ENCODE measurements around the gene NUP133.
"Not testable (repeated sequence)": the region's sequence is repeated elsewhere in the genome, so short reads cannot be mapped to it uniquely, and the experiment has no call there.

The NUP133 gene

DNA sequence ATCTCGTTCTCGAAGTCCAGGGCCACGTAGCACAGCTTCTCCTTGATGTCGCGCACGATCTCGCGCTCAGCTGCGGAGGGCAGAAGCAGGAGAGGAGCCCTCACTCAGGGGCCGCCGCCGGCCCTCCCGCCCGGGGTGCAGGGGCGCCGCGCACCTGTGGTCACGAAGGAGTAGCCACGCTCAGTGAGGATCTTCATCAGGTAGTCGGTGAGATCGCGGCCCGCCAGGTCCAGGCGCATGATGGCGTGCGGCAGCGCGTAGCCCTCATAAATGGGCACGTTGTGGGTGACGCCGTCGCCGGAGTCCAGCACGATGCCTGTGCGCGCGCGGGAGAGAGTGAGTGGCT, 76.1 kb downstream of the NUP133 start:
- Mint-ChIP-seq H3K4me1 (ENCODE audit: low read depth) (peaks cover 10% of the 10 kb centered on the region), H3K4me3 (no peak overlapping the region), H3K9me3 (no peaks in the 10 kb centered on the region), H3K36me3 (ENCODE audit: low read depth) (peaks cover 4% of the 10 kb centered on the region), H3K27ac (no peak overlapping the region), H3K27me3 (ENCODE audit: low read depth) (peaks cover 75% of the 10 kb centered on the region)
- DNase-seq (ENCODE audit: low spot score), result no peak

DNA sequence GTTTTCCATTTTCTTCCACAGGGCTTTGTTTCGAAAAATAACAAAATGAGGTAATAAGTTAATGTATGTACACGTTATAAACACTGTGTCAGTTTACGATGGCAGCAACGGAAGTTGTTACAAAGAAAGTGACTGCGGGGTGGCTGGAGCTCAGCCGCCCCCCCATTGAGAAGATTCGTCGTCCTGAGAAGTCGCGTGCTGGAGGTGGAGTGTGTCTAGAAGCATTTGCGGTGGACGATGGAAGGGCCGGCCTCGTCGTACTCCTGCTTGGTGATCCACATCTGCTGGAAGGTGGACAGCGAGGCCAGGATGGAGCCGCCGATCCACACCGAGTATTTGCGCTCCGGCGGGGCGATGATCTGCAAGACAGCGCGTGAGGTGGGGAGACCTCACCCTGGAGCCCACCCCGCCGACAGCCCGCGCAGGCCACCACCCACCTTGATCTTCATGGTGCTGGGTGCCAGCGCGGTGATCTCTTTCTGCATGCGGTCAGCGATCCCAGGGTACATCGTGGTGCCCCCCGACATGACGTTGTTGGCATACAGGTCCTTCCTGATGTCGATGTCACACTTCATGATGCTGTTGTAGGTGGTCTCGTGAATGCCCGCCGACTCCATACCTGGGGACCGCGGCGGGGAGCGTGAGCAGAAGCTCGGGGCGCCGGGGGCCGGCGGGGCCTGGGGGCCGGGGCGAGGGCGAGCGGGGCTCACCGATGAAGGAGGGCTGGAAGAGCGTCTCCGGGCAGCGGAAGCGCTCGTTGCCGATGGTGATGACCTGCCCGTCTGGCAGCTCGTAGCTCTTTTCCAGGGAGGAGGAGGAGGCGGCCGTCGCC, 76.6 kb downstream of the NUP133 start:
- Mint-ChIP-seq H3K36me3 (ENCODE audit: low read depth) (peaks cover 4% of the 10 kb centered on the region), H3K4me3 (peak overlapping the region; percentile 69), H3K9me3 (no peaks in the 10 kb centered on the region), H3K27ac (peak overlapping the region; percentile 66), H3K27me3 (ENCODE audit: low read depth) (peaks cover 75% of the 10 kb centered on the region), H3K4me1 (ENCODE audit: low read depth) (peaks cover 10% of the 10 kb centered on the region)
- no peak for DNase-seq (ENCODE audit: low spot score)

DNA sequence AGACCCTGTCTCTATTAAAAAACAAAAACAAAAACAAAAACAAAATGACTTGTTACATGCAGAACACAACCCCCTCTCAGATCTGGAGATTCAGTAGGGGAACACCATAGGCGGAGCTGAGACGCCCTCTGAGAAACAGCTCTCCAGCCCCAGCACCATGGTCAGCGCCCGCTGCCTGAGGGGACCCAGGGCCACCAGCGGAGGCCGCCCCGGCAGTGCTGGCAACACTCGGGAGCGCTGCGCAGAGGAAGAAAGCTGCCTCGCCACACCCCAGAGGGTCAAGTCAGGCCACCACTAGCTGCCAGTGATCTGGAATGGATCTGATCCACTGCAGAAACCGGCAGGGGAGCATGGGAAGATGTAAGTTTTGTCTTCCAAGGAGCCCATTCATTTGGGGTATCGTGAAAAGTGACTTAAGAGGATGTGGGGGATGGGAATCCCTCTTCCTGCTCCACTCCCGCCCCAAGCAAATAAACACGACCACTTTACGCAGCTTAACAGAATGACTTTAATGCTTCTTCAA, 77.3 kb downstream of the NUP133 start:
- peak overlapping the region; percentile 69 for H3K4me3 Mint-ChIP-seq
- peaks cover 10% of the 10 kb centered on the region for H3K4me1 Mint-ChIP-seq (ENCODE audit: low read depth)
- H3K36me3 Mint-ChIP-seq (ENCODE audit: low read depth), result peaks cover 4% of the 10 kb centered on the region
- peak; percentile 32 for DNase-seq (ENCODE audit: low spot score)
- H3K9me3 Mint-ChIP-seq, result no peaks in the 10 kb centered on the region
- H3K27ac Mint-ChIP-seq, result peak overlapping the region; percentile 66
- H3K27me3 Mint-ChIP-seq (ENCODE audit: low read depth), result peaks cover 75% of the 10 kb centered on the region

DNA sequence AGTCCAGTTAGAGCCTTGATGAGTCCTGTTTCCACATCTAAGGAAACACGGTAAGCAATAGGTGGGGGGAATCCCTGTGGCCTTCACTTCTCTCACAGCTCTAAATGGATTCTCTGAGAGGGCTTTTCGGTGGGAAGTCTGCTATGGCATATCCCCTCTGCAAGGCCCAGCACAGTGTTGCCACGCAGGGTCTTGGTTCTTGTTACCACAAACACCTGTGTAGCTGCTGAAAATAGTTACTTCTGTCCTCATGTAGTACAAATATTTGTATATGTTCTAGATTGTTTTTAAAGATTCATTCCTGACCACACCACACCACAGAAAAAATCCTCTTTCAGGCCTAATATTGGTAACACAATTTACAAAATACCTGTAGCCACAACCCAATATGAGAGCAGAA, 79.9 kb downstream of the NUP133 start:
- peaks cover 4% of the 10 kb centered on the region for H3K36me3 Mint-ChIP-seq (ENCODE audit: low read depth)
- no peak for DNase-seq (ENCODE audit: low spot score)
- H3K4me3 Mint-ChIP-seq, result no peak overlapping the region
- H3K4me1 Mint-ChIP-seq (ENCODE audit: low read depth), result peaks cover 8% of the 10 kb centered on the region
- no peak overlapping the region for H3K27ac Mint-ChIP-seq
- peaks cover 4% of the 10 kb centered on the region for H3K9me3 Mint-ChIP-seq
- peaks cover 68% of the 10 kb centered on the region for H3K27me3 Mint-ChIP-seq (ENCODE audit: low read depth)

DNA sequence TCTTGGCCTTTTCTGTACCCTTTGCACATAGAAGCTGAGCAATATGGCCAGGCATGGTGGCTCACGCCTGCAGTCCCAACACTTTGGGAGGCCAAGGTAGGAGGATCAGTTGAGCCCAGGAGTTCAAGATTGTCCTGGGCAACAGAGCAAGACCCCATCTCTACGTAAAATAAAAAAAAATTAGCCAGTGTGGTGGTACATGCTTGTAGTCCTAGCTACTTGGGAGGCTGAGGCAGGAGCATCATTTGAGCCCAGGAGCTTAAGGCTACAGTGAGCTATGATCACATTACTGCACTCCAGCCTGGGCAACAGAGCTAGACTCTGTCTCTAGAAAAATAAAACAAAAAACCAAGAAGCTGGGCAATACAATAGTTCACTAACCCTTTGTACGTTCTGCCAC, 80.6 kb downstream of the NUP133 start:
- H3K4me1 Mint-ChIP-seq (ENCODE audit: low read depth), result peaks cover 8% of the 10 kb centered on the region
- H3K27ac Mint-ChIP-seq, result no peak overlapping the region
- peaks cover 4% of the 10 kb centered on the region for H3K36me3 Mint-ChIP-seq (ENCODE audit: low read depth)
- peaks cover 8% of the 10 kb centered on the region for H3K9me3 Mint-ChIP-seq
- peaks cover 66% of the 10 kb centered on the region for H3K27me3 Mint-ChIP-seq (ENCODE audit: low read depth)
- DNase-seq (ENCODE audit: low spot score), result no peak
- H3K4me3 Mint-ChIP-seq, result no peak overlapping the region

DNA sequence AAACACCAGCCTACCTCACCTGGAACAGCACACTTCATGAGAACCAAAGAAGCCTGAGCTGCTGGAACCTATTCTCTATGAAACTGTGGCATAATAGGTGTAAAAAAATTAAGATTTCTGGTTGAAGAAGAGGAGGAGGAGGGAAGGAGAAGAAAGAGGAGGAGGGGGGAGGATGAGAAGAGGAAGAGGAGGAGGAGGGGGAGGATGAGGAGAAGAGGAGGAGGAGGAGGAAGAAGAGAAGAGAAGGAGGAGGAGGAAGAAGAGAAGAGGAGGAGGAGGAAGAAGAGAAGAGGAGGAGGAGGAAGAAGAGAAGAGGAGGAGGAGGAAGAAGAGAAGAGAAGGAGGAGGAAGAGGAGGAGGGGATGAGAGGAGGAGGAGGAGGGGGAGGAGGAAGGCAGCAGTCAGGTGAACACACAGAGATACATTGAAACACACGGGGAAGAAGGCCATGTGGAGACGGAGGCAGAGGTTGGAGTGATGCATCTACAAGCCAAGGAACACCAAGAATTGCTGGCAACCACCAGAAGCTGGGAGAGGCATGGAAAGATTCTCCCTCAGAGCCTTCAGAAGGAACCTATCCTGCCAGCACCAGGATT, 82.5 kb downstream of the NUP133 start:
- H3K27ac Mint-ChIP-seq, result no peak overlapping the region
- no peaks in the 10 kb centered on the region for H3K4me1 Mint-ChIP-seq (ENCODE audit: low read depth)
- peaks cover 8% of the 10 kb centered on the region for H3K9me3 Mint-ChIP-seq
- H3K4me3 Mint-ChIP-seq, result no peak overlapping the region
- H3K27me3 Mint-ChIP-seq (ENCODE audit: low read depth), result peaks cover 52% of the 10 kb centered on the region
- DNase-seq (ENCODE audit: low spot score), result no peak
- no peaks in the 10 kb centered on the region for H3K36me3 Mint-ChIP-seq (ENCODE audit: low read depth)

DNA sequence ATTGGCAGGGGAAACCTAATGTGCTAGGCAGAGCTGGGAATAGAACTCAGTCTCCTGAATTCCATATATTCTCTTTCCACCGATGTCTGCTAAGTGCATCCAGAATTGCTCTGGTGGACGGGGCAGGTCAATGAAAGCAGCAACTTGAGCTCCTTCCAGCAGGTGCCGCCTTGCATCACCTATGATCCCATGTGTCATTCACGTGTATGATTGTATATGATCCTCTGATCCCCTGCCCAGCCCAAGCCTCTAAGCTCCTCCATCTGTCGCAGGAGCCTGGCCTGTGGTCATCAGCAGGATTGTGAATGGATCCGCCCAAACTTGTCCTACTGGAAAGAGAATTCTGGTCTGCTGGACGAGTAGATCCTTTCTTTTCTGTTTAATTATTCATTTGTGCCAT, 87.4 kb downstream of the NUP133 start:
- no peak for DNase-seq (ENCODE audit: low spot score)
- Mint-ChIP-seq H3K27me3 (ENCODE audit: low read depth) (peaks cover 34% of the 10 kb centered on the region), H3K9me3 (peaks cover 8% of the 10 kb centered on the region), H3K27ac (no peak overlapping the region), H3K36me3 (ENCODE audit: low read depth) (no peaks in the 10 kb centered on the region), H3K4me3 (no peak overlapping the region), H3K4me1 (ENCODE audit: low read depth) (no peaks in the 10 kb centered on the region)

DNA sequence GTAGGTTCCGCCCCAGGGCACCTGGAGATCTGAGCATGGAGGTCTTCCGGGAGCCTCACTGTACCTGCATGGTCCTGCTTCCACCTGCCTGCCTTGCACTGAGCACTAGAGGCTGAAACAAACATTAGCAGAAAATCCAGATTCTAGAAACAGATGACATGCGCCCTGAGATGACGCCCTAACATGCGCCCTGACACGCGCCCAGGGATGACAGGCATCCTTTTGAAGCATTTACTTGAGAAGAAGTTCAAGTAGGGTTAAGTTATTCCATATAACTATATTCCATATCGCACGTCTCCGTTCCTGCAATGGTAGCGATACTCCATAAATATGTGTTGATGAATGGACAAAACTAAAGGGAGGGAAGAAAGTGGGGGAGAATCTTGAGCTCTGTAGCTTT, 87.9 kb downstream of the NUP133 start:
- Mint-ChIP-seq H3K27me3 (ENCODE audit: low read depth) (peaks cover 31% of the 10 kb centered on the region), H3K4me1 (ENCODE audit: low read depth) (no peaks in the 10 kb centered on the region), H3K36me3 (ENCODE audit: low read depth) (no peaks in the 10 kb centered on the region), H3K9me3 (peaks cover 8% of the 10 kb centered on the region), H3K4me3 (no peak overlapping the region), H3K27ac (no peak overlapping the region)
- no peak for DNase-seq (ENCODE audit: low spot score)

DNA sequence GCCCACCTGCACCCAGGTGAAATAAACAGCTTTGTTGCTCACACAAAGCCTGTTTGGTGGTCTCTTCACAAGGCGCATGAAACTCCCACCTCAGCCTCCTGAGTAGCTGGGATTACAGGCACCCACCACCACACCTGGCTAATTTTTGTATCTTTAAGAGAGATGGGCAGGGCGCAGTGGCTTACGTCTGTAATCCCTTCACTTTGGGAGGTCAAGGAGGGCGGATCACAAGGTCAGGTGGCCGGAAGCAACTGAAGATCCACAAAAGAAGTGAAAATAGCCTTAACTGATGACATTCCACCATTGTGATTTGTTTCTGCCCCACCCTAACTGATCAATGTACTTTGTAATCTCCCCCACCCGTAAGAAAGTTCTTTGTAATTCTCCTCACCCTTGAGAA, 89.6 kb downstream of the NUP133 start:
- not testable (repeated sequence) for H3K9me3 Mint-ChIP-seq; DNase-seq (ENCODE audit: low spot score); H3K4me1 Mint-ChIP-seq (ENCODE audit: low read depth); H3K4me3 Mint-ChIP-seq; H3K27ac Mint-ChIP-seq; H3K36me3 Mint-ChIP-seq (ENCODE audit: low read depth)
- peaks cover 27% of the 10 kb centered on the region for H3K27me3 Mint-ChIP-seq (ENCODE audit: low read depth)

DNA sequence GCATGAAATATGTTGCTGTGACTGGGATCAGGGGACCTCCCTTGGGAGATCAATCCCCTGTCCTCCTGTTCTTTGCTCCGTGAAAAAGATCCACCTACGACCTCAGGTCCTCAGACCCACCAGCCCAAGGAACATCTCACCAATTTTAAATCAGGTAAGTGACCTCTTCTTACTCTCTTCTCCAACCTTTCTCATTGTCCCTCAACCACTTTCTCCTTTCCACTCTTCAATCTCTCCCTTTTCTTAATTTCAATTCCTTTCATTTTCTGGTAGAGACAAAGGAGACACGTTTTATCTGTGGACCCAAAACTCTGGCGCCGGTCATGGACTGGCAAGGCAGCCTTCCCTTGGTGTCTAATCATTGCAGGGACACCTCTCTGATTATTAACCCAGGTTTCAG, 95.3 kb downstream of the NUP133 start:
- not testable (repeated sequence) for DNase-seq (ENCODE audit: low spot score); H3K9me3 Mint-ChIP-seq; H3K36me3 Mint-ChIP-seq (ENCODE audit: low read depth); H3K4me1 Mint-ChIP-seq (ENCODE audit: low read depth); H3K4me3 Mint-ChIP-seq; H3K27ac Mint-ChIP-seq
- H3K27me3 Mint-ChIP-seq (ENCODE audit: low read depth), result peaks cover 50% of the 10 kb centered on the region

DNA sequence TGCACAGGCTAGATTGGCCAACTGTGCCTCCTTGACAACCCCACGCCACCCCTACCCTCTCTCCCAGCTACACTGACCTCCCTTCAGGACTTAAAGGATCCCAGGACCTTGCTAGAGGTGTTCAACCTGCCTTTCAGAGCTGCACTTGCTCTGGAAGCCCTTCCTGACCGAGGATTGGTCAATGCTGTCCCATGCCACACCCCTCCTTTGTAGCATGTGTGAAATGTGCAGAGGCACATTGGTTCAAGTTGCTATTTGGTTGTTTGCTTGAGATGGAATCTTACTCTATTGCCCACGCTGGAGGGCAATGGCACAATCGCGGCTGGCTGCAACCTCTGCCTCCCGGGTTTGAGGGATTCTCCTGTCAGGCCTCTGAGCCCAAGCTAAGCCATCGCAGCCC, 96.1 kb downstream of the NUP133 start:
- Mint-ChIP-seq H3K9me3 (no peaks in the 10 kb centered on the region), H3K27ac (no peak overlapping the region), H3K4me1 (ENCODE audit: low read depth) (peaks cover 11% of the 10 kb centered on the region), H3K27me3 (ENCODE audit: low read depth) (peaks cover 57% of the 10 kb centered on the region), H3K4me3 (no peak overlapping the region), H3K36me3 (ENCODE audit: low read depth) (no peaks in the 10 kb centered on the region)
- no peak for DNase-seq (ENCODE audit: low spot score)

DNA sequence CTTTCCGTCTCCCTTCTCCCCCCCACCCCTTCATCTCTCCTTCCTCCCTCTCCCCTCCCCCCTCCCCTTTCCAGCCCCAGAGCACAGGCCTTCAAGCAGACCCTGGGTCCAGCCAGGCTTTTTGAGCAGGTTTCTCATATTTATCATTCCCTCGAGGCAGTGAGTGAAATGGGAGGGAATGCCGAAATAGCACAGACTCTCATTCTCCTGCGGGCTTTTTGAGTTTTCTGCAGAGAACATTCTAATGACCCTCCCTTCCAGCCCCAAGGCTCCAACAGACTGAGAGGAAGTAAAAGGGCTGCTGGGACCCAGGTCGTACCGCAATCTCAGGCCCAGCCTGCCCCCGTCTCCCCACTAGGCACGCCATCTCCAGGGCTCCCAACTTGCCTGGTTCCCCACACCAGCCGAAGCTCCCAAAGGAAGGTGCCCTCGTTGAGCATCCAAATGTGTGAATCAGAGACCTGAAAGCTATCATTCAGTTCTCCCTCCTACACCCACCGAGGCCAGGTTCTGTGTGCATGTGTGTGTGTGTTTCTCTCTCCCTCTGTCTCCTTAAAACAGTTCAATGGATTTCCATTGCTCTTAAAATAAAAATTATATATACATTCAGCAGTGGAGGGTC, 96.6 kb downstream of the NUP133 start:
- Mint-ChIP-seq H3K36me3 (ENCODE audit: low read depth) (no peaks in the 10 kb centered on the region), H3K27ac (no peak overlapping the region), H3K4me1 (ENCODE audit: low read depth) (peaks cover 12% of the 10 kb centered on the region), H3K27me3 (ENCODE audit: low read depth) (peaks cover 62% of the 10 kb centered on the region), H3K4me3 (no peak overlapping the region), H3K9me3 (no peaks in the 10 kb centered on the region)
- no peak for DNase-seq (ENCODE audit: low spot score)

DNA sequence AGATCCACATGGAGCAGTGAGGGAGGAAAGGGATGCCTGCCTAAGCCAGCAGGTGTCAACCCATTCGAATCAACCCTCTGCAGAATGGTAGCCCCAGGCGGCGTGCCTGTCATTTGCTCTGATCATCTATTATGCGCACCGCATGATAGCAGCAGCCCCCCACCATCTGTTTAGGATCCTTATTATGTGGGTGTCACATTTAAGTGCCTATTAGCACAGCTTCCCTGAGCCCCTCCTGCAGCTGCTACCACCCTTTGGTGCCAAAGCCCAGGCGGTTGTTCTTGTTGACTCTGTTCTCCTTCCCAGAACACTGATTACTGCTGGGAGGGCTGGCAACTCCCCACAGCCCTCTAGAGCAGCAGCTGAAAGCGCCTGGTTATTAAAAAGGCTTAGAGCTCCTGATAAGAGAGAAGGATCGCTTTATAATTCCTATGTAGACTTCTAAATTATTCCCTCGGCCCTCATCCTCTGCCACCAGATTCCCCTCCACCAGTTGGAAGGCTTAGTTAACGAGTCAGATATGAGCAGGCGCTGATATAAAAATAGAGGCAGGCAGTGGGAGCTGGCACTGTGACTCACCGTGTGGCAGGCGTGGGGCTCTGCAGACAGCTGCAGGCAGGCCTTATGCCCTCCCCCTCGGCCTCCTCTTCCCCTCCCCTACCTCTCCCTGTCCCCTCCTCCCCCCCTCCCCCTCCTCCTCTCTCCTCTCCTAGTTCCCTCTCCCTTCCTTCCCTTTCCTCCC, 97.3 kb downstream of the NUP133 start:
- peaks cover 12% of the 10 kb centered on the region for H3K4me1 Mint-ChIP-seq (ENCODE audit: low read depth)
- no peak overlapping the region for H3K27ac Mint-ChIP-seq
- H3K4me3 Mint-ChIP-seq, result peak overlapping the region; percentile 55
- H3K27me3 Mint-ChIP-seq (ENCODE audit: low read depth), result peaks cover 67% of the 10 kb centered on the region
- no peak for DNase-seq (ENCODE audit: low spot score)
- H3K9me3 Mint-ChIP-seq, result no peaks in the 10 kb centered on the region
- H3K36me3 Mint-ChIP-seq (ENCODE audit: low read depth), result no peaks in the 10 kb centered on the region

DNA sequence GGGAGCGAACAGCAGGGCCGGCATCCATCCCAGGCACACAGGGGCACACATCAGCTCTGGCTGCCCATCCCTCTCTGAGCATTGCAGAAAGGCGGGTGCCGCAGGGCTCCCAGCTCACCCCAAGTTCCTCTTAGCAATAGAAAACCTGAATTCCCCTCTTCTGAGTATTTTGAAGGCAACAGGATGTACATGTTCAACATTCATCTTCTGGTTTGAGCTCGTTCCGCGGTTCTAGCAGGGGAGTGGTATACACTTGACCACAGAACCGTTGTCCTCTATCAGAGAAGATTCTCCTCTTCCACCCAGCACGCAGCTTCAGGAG, 97.8 kb downstream of the NUP133 start:
- Mint-ChIP-seq H3K9me3 (no peaks in the 10 kb centered on the region), H3K27me3 (ENCODE audit: low read depth) (peaks cover 72% of the 10 kb centered on the region), H3K4me1 (ENCODE audit: low read depth) (peaks cover 12% of the 10 kb centered on the region), H3K27ac (no peak overlapping the region), H3K36me3 (ENCODE audit: low read depth) (no peaks in the 10 kb centered on the region), H3K4me3 (peak overlapping the region; percentile 55)
- DNase-seq (ENCODE audit: low spot score), result no peak
